Hepatocyte (in vitro differentiated cells): Measurements from ENCODE around the gene MAGT1. TPM values are rescaled to one million over a fixed set of nuclear protein-coding genes. Genes with fewer than 3 reads are reported as not detected.

Experiments used
- DNase-seq: peaks from one replicate; pipeline ENCODE4 v3.0.0-alpha.2; 2016; ENCODE audit warnings: low spot score
- H2AFZ ChIP-seq: fragments of 200-600 bp; sonication (generic); 2 replicates; pipeline ENCODE4 v1.6.0; 2016; ENCODE audit warnings: antibody characterized with exemption, mild to moderate bottlenecking
- H3K27ac ChIP-seq: fragments of 200-600 bp; sonication (generic); 2 replicates; pipeline ENCODE4 v1.5.1; 2016; ENCODE audit warnings: mild to moderate bottlenecking
- H3K27me3 ChIP-seq: fragments of 200-600 bp; sonication (generic); 2 replicates; pipeline ENCODE4 v1.6.1; 2016
- H3K36me3 ChIP-seq: fragments of 200-600 bp; sonication (generic); replicated peaks from 2 replicates; pipeline ENCODE4 v1.5.1; 2016; ENCODE audit warnings: low read depth; ENCODE audit not compliant: insufficient read depth
- H3K4me1 ChIP-seq: fragments of 200-600 bp; sonication (generic); 2 replicates; pipeline ENCODE4 v1.5.1; 2016; ENCODE audit warnings: mild to moderate bottlenecking, moderate library complexity; ENCODE audit not compliant: insufficient read depth
- H3K4me2 ChIP-seq: fragments of 200-600 bp; sonication (generic); 2 replicates; pipeline ENCODE4 v1.6.0; 2016
- H3K4me3 ChIP-seq: fragments of 200-600 bp; sonication (generic); 2 replicates; pipeline ENCODE4 v1.5.1; 2016; ENCODE audit warnings: mild to moderate bottlenecking
- H3K79me2 ChIP-seq: fragments of 200-600 bp; sonication (generic); 2 replicates; pipeline ENCODE4 v1.6.0; 2017; ENCODE audit warnings: mild to moderate bottlenecking
- H3K9me2 ChIP-seq: fragments of 200-600 bp; sonication (generic); replicated peaks from 2 replicates; pipeline ENCODE4 v1.6.0; 2017; ENCODE audit warnings: mild to moderate bottlenecking; ENCODE audit not compliant: insufficient read depth
- H3K9me3 ChIP-seq: fragments of 200-600 bp; sonication (generic); 2 replicates; pipeline ENCODE4 v1.5.1; 2016; ENCODE audit warnings: low read depth, mild to moderate bottlenecking
- H4K20me1 ChIP-seq: fragments of 200-600 bp; sonication (generic); 2 replicates; pipeline ENCODE4 v1.6.0; 2016; ENCODE audit warnings: mild to moderate bottlenecking; ENCODE audit not compliant: insufficient read depth, poor library complexity, severe bottlenecking
- CTCF ChIP-seq: fragments of 200-600 bp; sonication (generic); IDR thresholded peaks from 2 replicates; pipeline ENCODE4 v1.5.1; 2016; ENCODE audit warnings: antibody characterized with exemption, mild to moderate bottlenecking; ENCODE audit not compliant: poor library complexity
- EZH2 ChIP-seq: fragments of 200-600 bp; sonication (generic); IDR thresholded peaks from 2 replicates; pipeline ENCODE4 v1.6.1; 2016; ENCODE audit warnings: antibody characterized with exemption, mild to moderate bottlenecking, borderline replicate concordance
- EZH2phosphoT487 ChIP-seq: fragments of 200-600 bp; sonication (generic); IDR thresholded peaks from one replicate; pipeline ENCODE4 v1.6.1; 2018; ENCODE audit warnings: antibody characterized with exemption, mild to moderate bottlenecking, low read depth, moderate library complexity; ENCODE audit not compliant: unreplicated experiment, severe bottlenecking
- WGBS: methylation state at CpG from one replicate; pipeline ENCODE4 v1.1.6; 2016; ENCODE audit warnings: low lambda C conversion rate; ENCODE audit errors: missing lambda C conversion rate; 5-methylcytosine and 5-hydroxymethylcytosine counted together
- polyA plus RNA-seq: library from polyadenylated mRNA; unstranded; fragments of >200 nt; fragmentation: Nextera tagmentation; extraction: Ambion mirVana; gene quantifications from 2 replicates; pipeline ENCODE4 v1.2.1, GENCODE V29; 2016
- total RNA-seq: library from RNA; depleted of rRNA; stranded (reverse); fragments of >200 nt; gene quantifications from 2 replicates; pipeline ENCODE4 v1.2.3, GENCODE V29; 2014

The MAGT1 gene
- total and polyA plus RNA-seq, 2 experiments from 2014 or later, result 35.0 to 88.4 TPM

GRCh38 chrX:77793946-77794345 lies 101.3 kb downstream of the MAGT1 start:
- no peaks in the 10 kb centered on the region for H3K79me2 ChIP-seq
- no peaks in the 10 kb centered on the region for H3K36me3 ChIP-seq
- no peaks in the 10 kb centered on the region for H3K4me1 ChIP-seq
- H2AFZ ChIP-seq, result no peak overlapping the region
- 78% methylated on average over 6 of the region's 6 CpGs for WGBS
- no peak overlapping the region for H3K4me2 ChIP-seq
- no peak overlapping the region for H3K27ac ChIP-seq
- no peak for DNase-seq
- no peaks in the 10 kb centered on the region for H3K9me3 ChIP-seq
- no peaks in the 10 kb centered on the region for H4K20me1 ChIP-seq
- no peaks in the 10 kb centered on the region for H3K9me2 ChIP-seq
- TF ChIP-seq CTCF (no peak), EZH2phosphoT487 (no peak)
- no peak overlapping the region for H3K4me3 ChIP-seq
- H3K27me3 ChIP-seq, result no peaks in the 10 kb centered on the region

DNA sequence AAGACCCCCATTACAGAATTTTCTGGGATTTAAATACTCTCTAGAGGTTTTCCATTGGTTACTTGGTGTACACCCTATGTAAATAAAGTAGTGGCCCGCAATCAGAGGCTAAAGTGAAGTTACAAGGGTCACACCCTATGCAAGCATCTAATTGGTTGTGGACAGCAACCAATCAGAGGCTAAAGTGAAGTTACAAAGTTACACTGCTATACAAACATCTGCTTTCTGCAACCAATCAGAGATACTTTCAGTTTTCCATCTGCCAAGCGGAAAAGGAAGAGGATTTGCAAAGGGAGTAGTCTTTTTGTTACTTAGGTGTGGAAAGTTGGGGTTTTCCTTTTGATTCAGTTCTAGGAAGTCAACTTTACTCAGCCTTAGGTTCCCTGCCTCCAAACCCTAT lies 107.2 kb downstream of the MAGT1 start:
- Histone ChIP-seq H3K27ac (no peak overlapping the region), H3K9me3 (no peaks in the 10 kb centered on the region), H3K4me1 (no peaks in the 10 kb centered on the region), H3K9me2 (no peaks in the 10 kb centered on the region), H4K20me1 (peaks cover 17% of the 10 kb centered on the region), H3K79me2 (peaks cover 26% of the 10 kb centered on the region), H3K4me3 (no peak overlapping the region), H3K4me2 (peak overlapping the region; percentile 17), H3K36me3 (no peaks in the 10 kb centered on the region), H3K27me3 (no peaks in the 10 kb centered on the region), H2AFZ (no peak overlapping the region)
- 58% methylated on average over 2 of the region's 2 CpGs for WGBS
- TF ChIP-seq EZH2, result no peak
- TF ChIP-seq EZH2phosphoT487, result no peak
- no peak for TF ChIP-seq CTCF
- DNase-seq, result peak; percentile 6

DNA sequence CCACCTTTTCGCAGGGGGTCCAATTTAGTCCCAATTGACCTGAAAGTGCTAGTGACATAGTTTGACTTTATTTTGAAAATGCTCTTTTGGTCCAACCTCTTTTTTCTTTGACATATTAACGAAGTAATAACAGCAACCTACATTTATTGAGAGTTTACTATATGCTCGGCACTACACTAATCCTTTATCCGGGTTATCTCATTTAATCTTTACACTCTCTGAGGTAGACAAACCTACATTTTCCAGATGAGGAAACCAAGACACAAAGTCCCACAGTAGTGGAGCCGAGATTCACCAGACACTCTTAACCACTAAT lies 108.9 kb downstream of the MAGT1 start:
- H3K9me3 ChIP-seq, result no peaks in the 10 kb centered on the region
- H3K27ac ChIP-seq, result peak overlapping the region; percentile 99
- H3K36me3 ChIP-seq, result no peaks in the 10 kb centered on the region
- H3K4me1 ChIP-seq, result no peaks in the 10 kb centered on the region
- H4K20me1 ChIP-seq, result peaks cover 34% of the 10 kb centered on the region
- no peak for TF ChIP-seq EZH2phosphoT487
- TF ChIP-seq EZH2, result no peak
- TF ChIP-seq CTCF, result no peak
- no peak for DNase-seq
- H3K9me2 ChIP-seq, result no peaks in the 10 kb centered on the region
- peak overlapping the region; percentile 59 for H3K4me3 ChIP-seq
- H3K79me2 ChIP-seq, result peaks cover 43% of the 10 kb centered on the region
- peak overlapping the region; percentile 57 for H2AFZ ChIP-seq
- no peaks in the 10 kb centered on the region for H3K27me3 ChIP-seq
- 47% methylated on average over 5 of the region's 5 CpGs for WGBS
- peak overlapping the region; percentile 66 for H3K4me2 ChIP-seq
